ENCODE measurements around the gene DMBT1. TPM values are rescaled to one million over a fixed set of nuclear protein-coding genes. Genes with fewer than 3 reads are reported as not detected.

The DMBT1 gene
- total RNA-seq, 6 experiments from 2014 or later, result 0.06 to 0.20 TPM; not detected in 4

GRCh38 chr10:122692744-122693143 is 132.2 kb downstream of the DMBT1 start:
- WGBS (ENCODE audit: insufficient coverage, low coverage, low lambda C conversion rate, missing lambda C conversion rate), result 55% methylated on average over 5 of the region's 5 CpGs
- intact Hi-C loops (cut with DNase I), result no loop called here

More at GRCh38 chr10:122692744-122693143, 132.2 kb downstream of the DMBT1 start:
- ATAC-seq (no peak), DNase-seq (no peak)
- Histone ChIP-seq H3K36me3 (no peaks in the 10 kb centered on the region), H3K9me3 (no peaks in the 10 kb centered on the region), H3K27me3 (no peaks in the 10 kb centered on the region), H3K4me1 (no peaks in the 10 kb centered on the region), H3K4me3 (no peak overlapping the region), H3K27ac (no peak overlapping the region)
- TF ChIP-seq CTCF (IDR thresholded peaks at IDR 0.05) (no peak), POLR2A (IDR thresholded peaks at IDR 0.05) (no peak)

Other genes starting within 250 kb of the DMBT1 start
- gene PLEKHA1, start 186.0 kb upstream of the DMBT1 start, total RNA-seq, result 10 to 100 TPM; 23.1 to 42.2 (median 27.5) TPM
- gene ARMS2, start 106.1 kb upstream of the DMBT1 start, total RNA-seq, result not detected
- gene HTRA1, start 99.2 kb upstream of the DMBT1 start, total RNA-seq, result 100 to 1,000 TPM in 3 of 6 experiments, 10 to 100 TPM in 3; 91.9 to 224 (median 134) TPM
- not detected for gene C10orf120, start 139.1 kb downstream of the DMBT1 start, total RNA-seq

Data from right lobe of liver (tissue), 6 donors.